ENCODE data around the gene CWH43.
"Not testable (repeated sequence)": the region's sequence is repeated elsewhere in the genome, so short reads cannot be mapped to it uniquely, and the experiment has no call there.

GRCh38 chr4:49099831-49100444 lies 113.9 kb downstream of the CWH43 start:
- TF ChIP-seq, protein P1, sequence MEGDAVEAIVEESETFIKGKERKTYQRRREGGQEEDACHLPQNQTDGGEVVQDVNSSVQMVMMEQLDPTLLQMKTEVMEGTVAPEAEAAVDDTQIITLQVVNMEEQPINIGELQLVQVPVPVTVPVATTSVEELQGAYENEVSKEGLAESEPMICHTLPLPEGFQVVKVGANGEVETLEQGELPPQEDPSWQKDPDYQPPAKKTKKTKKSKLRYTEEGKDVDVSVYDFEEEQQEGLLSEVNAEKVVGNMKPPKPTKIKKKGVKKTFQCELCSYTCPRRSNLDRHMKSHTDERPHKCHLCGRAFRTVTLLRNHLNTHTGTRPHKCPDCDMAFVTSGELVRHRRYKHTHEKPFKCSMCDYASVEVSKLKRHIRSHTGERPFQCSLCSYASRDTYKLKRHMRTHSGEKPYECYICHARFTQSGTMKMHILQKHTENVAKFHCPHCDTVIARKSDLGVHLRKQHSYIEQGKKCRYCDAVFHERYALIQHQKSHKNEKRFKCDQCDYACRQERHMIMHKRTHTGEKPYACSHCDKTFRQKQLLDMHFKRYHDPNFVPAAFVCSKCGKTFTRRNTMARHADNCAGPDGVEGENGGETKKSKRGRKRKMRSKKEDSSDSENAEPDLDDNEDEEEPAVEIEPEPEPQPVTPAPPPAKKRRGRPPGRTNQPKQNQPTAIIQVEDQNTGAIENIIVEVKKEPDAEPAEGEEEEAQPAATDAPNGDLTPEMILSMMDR (IDR thresholded peaks at IDR 0.05): not testable (repeated sequence)
- TF ChIP-seq POLR2A (IDR thresholded peaks at IDR 0.05): not testable (repeated sequence)
